DMS153 treated with DMSO at 0.1 percent for 48 hours (cell line): ENCODE data around the gene TLK1.

Source experiments
- DNase-seq: peaks from one replicate; lab custom pipeline; 2025; ENCODE audit not compliant: unreplicated experiment; lab: John Stamatoyannopoulos, UW

TLK1 gene

GRCh38 chr2:170969030-170969429, 191.7 kb downstream of the TLK1 start:
- DNase-seq: no peak

- no peak for DNase-seq
These were observed 192.3 kb downstream of the TLK1 start for GRCh38 chr2:170968205-170969003.

GRCh38 chr2:170967553-170967952, 193.1 kb downstream of the TLK1 start:
- no peak for DNase-seq

- DNase-seq: no peak
These were observed 193.9 kb downstream of the TLK1 start for GRCh38 chr2:170966648-170967396.

- DNase-seq: no peak
These were observed 195.1 kb downstream of the TLK1 start for GRCh38 chr2:170965446-170966225.

GRCh38 chr2:170963386-170963785, 197.3 kb downstream of the TLK1 start:
- no peak for DNase-seq

- no peak for DNase-seq
These were observed 206.8 kb downstream of the TLK1 start for GRCh38 chr2:170953941-170954340.

- DNase-seq: no peak
These were observed 210.4 kb downstream of the TLK1 start for GRCh38 chr2:170950221-170950761.

- no peak for DNase-seq
These were observed 211.3 kb downstream of the TLK1 start for GRCh38 chr2:170949415-170949814.

- DNase-seq: no peak
These were observed 216.1 kb downstream of the TLK1 start for GRCh38 chr2:170944545-170944944.

- DNase-seq: no peak
These were observed 217.1 kb downstream of the TLK1 start for GRCh38 chr2:170943596-170943995.

GRCh38 chr2:170943041-170943440, 217.7 kb downstream of the TLK1 start:
- DNase-seq: no peak

GRCh38 chr2:170942615-170943014, 218.1 kb downstream of the TLK1 start:
- DNase-seq: no peak
